Melanocyte of skin (primary cell): ENCODE results near the gene CHTF18. TPM values are rescaled to one million over a fixed set of nuclear protein-coding genes. Genes with fewer than 3 reads are reported as not detected.

Experiments used
- small RNA-seq, 2 donors: library from RNA; depleted of rRNA; stranded (forward); fragments of <200 nt; gene quantifications; one replicate each; pipeline ENCODE3, GENCODE V24; 2012
- total RNA-seq, 2 donors: library from RNA; depleted of rRNA; stranded (reverse); fragments of >200 nt; gene quantifications; 2 replicates each; pipeline ENCODE4 v1.2.3, GENCODE V29; 2012

CHTF18 gene
- 10 to 100 TPM; 18.6 to 31.6 TPM for total RNA-seq

DNA sequence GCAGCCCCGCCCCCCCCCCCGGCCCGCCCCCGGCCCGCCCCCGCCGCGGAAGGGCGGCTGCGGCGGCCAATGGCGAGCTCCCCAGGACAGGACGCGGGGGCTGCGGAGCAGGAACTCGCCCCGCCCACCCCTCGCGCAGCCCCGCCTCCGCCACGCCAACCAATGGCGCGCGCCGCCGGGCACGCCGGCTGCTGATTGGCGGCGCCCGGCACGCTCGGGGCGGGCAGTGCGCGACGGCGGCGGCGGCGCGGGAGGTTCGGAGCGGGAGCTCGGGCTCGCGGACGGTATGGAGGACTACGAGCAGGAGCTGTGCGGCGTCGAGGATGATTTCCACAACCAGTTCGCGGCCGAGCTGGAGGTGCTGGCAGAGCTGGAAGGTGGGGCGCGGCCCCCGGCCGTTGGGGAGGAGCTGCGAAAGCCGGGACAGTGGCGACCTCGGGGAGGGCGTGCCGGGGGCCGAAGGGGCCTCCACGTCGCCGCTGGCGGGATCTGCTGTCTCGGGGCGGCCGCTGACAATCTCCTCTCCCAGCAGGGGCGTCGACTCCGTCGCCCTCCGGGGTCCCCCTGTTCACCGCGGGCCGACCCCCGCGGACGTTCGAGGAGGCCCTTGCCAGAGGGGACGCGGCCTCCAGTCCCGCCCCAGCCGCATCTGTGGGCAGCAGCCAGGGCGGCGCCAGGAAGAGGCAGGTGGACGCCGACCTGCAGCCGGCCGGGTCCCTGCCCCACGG lies at the start of gene CHTF18:
CHTF18 (plus strand) TSS at position 222 of the 728 bp plus-strand sequence; CDS start at position 287, 65 bp downstream.

DNA sequence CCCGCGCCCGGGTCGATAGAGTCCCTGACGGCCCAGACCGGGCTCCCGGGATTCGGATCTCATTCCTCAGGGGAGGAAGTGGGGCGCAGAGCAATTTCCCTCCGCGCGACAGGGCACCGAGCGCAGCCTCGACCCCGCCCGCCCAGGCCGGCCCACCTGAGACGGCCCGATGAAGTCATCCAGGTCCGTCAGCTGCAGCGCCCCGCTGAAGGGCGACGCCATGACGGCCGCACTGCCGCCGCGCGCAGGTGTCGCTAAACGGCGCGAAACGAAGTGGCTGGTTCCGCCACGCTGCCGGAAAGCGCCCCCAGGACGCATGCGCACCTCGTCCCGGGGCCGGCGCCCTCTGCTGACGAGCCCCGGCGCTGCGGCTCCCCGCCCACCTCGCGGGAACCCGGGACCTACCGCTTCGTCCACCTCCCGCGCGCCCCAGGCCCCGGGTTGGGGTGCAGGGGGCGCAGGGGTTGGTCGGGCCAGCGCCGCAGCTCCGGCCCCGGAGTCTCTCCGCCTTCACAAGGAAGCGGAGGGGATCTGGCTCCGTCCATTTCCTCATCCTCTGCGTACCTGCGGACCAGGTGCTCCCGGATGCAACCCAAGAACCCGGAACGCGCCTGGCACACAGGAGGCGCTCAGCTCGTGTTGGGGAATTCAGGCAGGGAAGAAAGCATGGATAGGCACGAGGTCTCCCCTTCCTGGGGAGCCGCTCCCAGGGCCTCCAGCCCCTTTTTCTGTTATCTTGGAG lies 47.5 kb upstream of the CHTF18 start, which contains the start of gene CIAO3:
CIAO3 (minus strand) TSS at position 234 of the 742 bp plus-strand sequence; CDS start at position 222, 12 bp downstream.

DNA sequence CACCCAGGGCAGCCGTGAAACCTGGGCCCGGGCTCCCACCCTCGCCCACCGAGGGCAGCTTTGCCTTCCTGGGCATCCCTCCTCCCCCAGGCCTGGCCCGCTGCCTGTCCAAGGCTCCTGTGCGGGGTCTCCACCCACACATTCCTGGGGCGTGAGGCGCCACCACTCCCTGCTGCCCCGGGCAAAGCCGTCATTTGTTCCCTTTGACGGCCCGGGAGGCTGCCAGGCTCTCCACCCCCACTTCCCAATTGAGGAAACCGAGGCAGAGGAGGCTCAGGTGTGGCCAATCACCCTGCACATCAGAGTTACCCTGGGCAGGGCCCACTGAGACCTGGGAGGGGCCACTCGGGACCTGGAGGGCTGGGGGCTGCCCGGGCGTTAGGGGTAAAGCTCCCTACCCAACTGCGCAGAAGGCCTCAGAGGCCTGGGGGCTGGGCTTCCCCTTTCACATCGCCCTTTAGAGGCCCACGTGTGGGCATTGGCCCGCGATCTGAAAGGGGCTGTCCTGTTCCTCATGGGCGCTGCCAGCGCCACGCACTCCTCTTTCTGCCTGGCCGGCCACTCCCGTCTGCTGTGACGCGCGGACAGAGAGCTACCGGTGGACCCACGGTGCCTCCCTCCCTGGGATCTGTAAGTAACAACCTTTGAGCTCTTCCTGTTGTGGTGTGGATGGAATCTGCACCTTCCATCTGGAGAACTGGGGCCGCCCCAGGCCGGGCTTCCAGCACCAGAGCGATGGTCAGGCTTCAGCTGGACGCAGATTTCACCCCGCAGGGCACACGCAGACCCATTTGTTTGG lies 27.7 kb upstream of the CHTF18 start, which contains the start of gene MSLN:
MSLN (plus strand) TSS at position 190 of the 799 bp plus-strand sequence. CDS start 1,947 bp downstream, outside the sequence.

DNA sequence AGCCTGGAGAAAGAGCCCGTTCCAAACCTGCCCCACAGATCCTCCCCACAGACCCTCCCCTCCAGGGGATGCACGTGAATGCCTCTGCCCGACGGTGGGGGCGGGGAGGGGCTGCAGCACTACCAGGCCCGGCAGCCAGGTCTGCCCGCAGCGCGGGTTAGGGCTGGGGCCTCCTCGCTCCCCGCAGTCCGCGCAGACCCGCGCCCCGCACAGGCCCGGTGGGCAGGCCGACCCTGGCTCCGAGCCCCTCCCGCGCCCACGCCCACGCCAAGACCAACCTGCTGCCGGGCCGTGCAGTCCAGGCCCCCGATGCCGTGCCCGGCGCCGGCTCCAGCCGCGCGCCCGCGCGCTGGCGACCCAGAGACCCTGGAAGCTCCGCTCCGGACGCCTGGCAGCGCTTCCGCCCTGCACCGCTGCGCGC lies 432 bp upstream of the CHTF18 start, which contains the start of gene RPUSD1:
RPUSD1 (minus strand) TSS at position 404 of the 421 bp plus-strand sequence. CDS start 644 bp downstream, outside the sequence.

GRCh38 chr16:799948-800833 lies 11.8 kb downstream of the CHTF18 start, which contains the start of gene GNG13:
Gene GNG13, minus strand, starts transcription at chr16:800734. Its CDS starts 1,657 bp downstream, at chr16:799077.

Small RNAs within 50 kb of the gene (small RNA-seq; reads per million reads assigned to genes)
- gene MIR662 = 0 reads per million in 2 donors

Other genes starting within 250 kb of the CHTF18 start
- gene PRR35, start 228.2 kb upstream of the CHTF18 start, total RNA-seq = not detected
- gene NHLRC4, start 221.6 kb upstream of the CHTF18 start, total RNA-seq = 1 to 10 TPM; 2.0 to 2.4 TPM
- gene PIGQ, start 218.7 kb upstream of the CHTF18 start, total RNA-seq = 10 to 100 TPM; 36.8 to 38.3 TPM
- 1 to 10 TPM; 7.0 to 7.2 TPM for gene RAB40C, start 198.6 kb upstream of the CHTF18 start, total RNA-seq
- gene WFIKKN1, start 157.6 kb upstream of the CHTF18 start, total RNA-seq = under 1 TPM; under 0.01 to 0.34 TPM
- 10 to 100 TPM; 51.6 to 57.3 TPM for gene METTL26, start 152.3 kb upstream of the CHTF18 start, total RNA-seq
- gene MCRIP2, start 146.8 kb upstream of the CHTF18 start, total RNA-seq = 10 to 100 TPM; 21.7 to 36.0 TPM
- 10 to 100 TPM; 12.4 to 16.7 TPM for gene WDR90, start 139.3 kb upstream of the CHTF18 start, total RNA-seq
- gene RHOT2, start 120.5 kb upstream of the CHTF18 start, total RNA-seq = 10 to 100 TPM; 39.9 to 51.0 TPM
- gene RHBDL1, start 112.9 kb upstream of the CHTF18 start, total RNA-seq = under 1 TPM; 0.33 to 0.69 TPM
- gene STUB1, start 108.2 kb upstream of the CHTF18 start, total RNA-seq = 100 to 1,000 TPM; 124 to 153 TPM
- 10 to 100 TPM; 35.4 to 36.3 TPM for gene JMJD8, start 104.3 kb upstream of the CHTF18 start, total RNA-seq
- 10 to 100 TPM in 1 of 2 donors, 1 to 10 TPM in 1; 9.6 to 10.3 TPM for gene WDR24, start 98.2 kb upstream of the CHTF18 start, total RNA-seq
- under 1 TPM in 1 of 2 donors, not detected in 1; under 0.01 TPM for gene FBXL16, start 82.8 kb upstream of the CHTF18 start, total RNA-seq
- 10 to 100 TPM; 54.0 to 93.6 TPM for gene METRN, start 73.5 kb upstream of the CHTF18 start, total RNA-seq
- 10 to 100 TPM; 23.4 to 28.0 TPM for gene ANTKMT, start 67.5 kb upstream of the CHTF18 start, total RNA-seq
- 1 to 10 TPM; 3.1 to 6.0 TPM for gene CCDC78, start 62.2 kb upstream of the CHTF18 start, total RNA-seq
- gene HAGHL, start 61.5 kb upstream of the CHTF18 start, total RNA-seq = 10 to 100 TPM; 31.3 to 34.3 TPM
- gene CIAO3, start 47.6 kb upstream of the CHTF18 start, total RNA-seq = 10 to 100 TPM; 33.4 to 40.0 TPM
- gene MSLN, start 27.9 kb upstream of the CHTF18 start, total RNA-seq = not detected
- 10 to 100 TPM; 34.8 to 41.6 TPM for gene RPUSD1, start 239 bp upstream of the CHTF18 start, total RNA-seq
- gene GNG13, start 12.1 kb downstream of the CHTF18 start, total RNA-seq = not detected
- 10 to 100 TPM; 23.0 to 35.8 TPM for gene LMF1, start 182.4 kb downstream of the CHTF18 start, total RNA-seq
- 10 to 100 TPM in 1 of 2 donors, 1 to 10 TPM in 1; 1.0 to 14.3 TPM for gene SOX8, start 193.2 kb downstream of the CHTF18 start, total RNA-seq